ENCODE results near the gene PRIM2. TPM values are rescaled to one million over a fixed set of nuclear protein-coding genes. Genes with fewer than 3 reads are reported as not detected.
"Not testable (repeated sequence)": the region's sequence is repeated elsewhere in the genome, so short reads cannot be mapped to it uniquely, and the experiment has no call there.

The PRIM2 gene
- total RNA-seq, 3 donors from 2014 or later (not counting 1 experiment from before 2014, with no cell fraction given): 16.0 to 27.5 (median 18.3) TPM

DNA sequence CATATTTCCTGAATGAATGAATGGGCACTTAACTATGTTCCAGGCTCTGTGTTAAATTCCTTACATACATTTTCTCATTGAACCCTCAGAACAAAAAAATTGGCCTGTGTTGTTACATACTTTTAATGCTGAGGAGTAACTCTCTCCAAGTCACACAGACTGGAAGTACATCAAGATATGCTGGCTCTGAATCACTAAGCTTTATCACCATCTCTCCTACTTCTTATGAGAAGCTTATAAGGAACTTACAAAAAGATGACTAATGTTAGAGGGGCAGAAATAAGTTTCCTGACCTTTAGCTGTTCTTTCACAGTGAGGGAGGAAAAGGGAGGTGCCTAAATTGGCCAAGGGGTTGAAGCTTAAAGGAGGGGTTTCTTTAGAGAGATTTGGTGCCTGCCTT lies 350.7 kb downstream of the PRIM2 start:
- H3K27ac ChIP-seq (ENCODE audit: low read length); H3K4me1 Mint-ChIP-seq; H3K9me3 Mint-ChIP-seq; H3K27me3 Mint-ChIP-seq (ENCODE audit: low read depth in 2 of 2); H3K27ac Mint-ChIP-seq; intact Hi-C loops (cut with micrococcal nuclease); DNase-seq; H3K4me3 Mint-ChIP-seq; H3K4me3 ChIP-seq (ENCODE audit: low read length); H3K4me1 ChIP-seq (ENCODE audit: control insufficient read depth, insufficient read depth, low read length); H3K36me3 ChIP-seq (ENCODE audit: control insufficient read depth, insufficient read depth, low read length); H3K27me3 ChIP-seq (ENCODE audit: control insufficient read depth, insufficient read depth, low read length); H3K36me3 Mint-ChIP-seq; ATAC-seq; H3K9me3 ChIP-seq (ENCODE audit: control insufficient read depth, insufficient read depth, low read length): not testable (repeated sequence)

DNA sequence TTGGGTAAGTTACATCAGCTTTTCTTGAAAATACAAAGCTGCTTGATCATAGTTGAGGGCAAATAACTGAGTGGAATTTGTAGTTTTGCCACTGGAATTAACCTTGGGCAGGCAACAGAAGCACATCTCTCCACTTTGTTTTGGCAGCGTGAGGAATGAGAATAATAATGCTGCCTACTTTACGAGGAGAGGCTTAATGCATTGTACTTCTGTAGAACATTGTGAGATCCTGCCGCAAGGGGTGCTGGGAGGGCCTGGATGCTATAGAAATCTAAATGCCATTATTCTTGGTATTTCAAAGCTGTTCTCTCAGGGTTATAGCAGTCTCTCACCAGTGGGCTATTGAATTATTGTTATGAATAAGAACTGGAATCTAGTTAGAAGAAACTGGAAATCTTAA lies 353.8 kb downstream of the PRIM2 start:
- H3K36me3 Mint-ChIP-seq; H3K4me1 ChIP-seq (ENCODE audit: control insufficient read depth, insufficient read depth, low read length); H3K9me3 Mint-ChIP-seq; H3K9me3 ChIP-seq (ENCODE audit: control insufficient read depth, insufficient read depth, low read length); H3K27me3 Mint-ChIP-seq (ENCODE audit: low read depth in 2 of 2); H3K4me3 Mint-ChIP-seq; H3K4me3 ChIP-seq (ENCODE audit: low read length); H3K36me3 ChIP-seq (ENCODE audit: control insufficient read depth, insufficient read depth, low read length); H3K27ac ChIP-seq (ENCODE audit: low read length); ATAC-seq; DNase-seq; H3K27ac Mint-ChIP-seq; H3K4me1 Mint-ChIP-seq; H3K27me3 ChIP-seq (ENCODE audit: control insufficient read depth, insufficient read depth, low read length); intact Hi-C loops (cut with micrococcal nuclease): not testable (repeated sequence)
- WGBS (ENCODE audit: insufficient coverage): 85% methylated on average over 3 of the region's 3 CpGs

DNA sequence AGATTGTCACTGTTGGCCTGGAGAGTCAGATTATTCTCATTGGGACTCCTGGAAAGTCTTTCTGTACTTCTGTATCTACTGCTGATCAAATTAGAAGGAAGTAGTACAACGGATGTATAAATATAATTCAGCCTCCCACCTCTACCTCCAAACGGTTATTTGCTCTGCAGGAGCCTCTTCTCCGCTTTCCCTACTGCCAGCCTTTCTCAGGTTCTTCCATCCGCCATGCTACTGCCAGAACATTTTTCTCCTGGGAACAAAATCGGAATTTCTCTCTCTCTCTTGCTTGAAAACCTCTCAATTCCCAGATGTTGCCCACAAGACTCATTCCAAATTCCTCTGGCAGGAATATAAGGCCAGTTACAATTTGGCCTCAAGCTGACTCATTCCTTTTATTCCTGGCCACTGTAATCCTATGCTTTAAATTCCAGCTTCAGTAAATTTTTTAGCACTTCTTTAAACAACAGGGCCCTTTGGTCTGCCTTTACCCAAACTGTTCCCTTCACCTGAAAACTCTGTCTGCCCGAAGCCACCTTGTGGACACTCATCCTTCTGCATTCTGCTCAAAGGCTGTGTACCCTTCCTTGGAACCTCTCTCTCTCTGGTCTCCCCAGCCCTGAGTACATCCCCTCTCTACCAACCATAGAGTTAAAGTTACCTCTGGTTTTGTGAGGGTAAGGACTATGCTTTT lies 354.7 kb downstream of the PRIM2 start:
- 85% methylated on average over 5 of the region's 6 CpGs for WGBS (ENCODE audit: insufficient coverage)
- H3K9me3 Mint-ChIP-seq: not testable (repeated sequence)

DNA sequence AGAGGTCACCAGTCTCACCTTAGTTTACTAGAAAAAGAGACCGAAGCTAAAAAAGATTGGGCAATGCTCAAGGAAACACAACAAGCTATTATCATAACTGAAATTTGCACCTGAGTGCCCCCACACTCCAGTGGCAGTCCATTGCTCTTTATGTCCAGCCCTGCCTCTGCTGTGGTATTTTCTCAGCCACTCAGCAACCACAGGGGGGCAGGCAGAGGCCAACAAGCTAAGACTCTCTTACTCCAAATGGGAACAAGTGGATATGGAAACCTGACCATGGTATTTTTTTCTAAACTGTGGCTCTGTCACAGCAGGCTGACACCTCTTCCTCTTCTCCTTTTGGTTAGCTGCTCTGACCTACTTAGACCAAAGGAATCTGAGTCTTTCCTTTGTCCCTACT lies 355.9 kb downstream of the PRIM2 start:
- H3K4me1 Mint-ChIP-seq; H3K27ac ChIP-seq (ENCODE audit: low read length); H3K36me3 ChIP-seq (ENCODE audit: control insufficient read depth, insufficient read depth, low read length); intact Hi-C loops (cut with micrococcal nuclease); H3K4me1 ChIP-seq (ENCODE audit: control insufficient read depth, insufficient read depth, low read length); H3K4me3 Mint-ChIP-seq; DNase-seq; H3K27me3 Mint-ChIP-seq (ENCODE audit: low read depth in 2 of 2); ATAC-seq; H3K27ac Mint-ChIP-seq; H3K4me3 ChIP-seq (ENCODE audit: low read length); H3K36me3 Mint-ChIP-seq; H3K27me3 ChIP-seq (ENCODE audit: control insufficient read depth, insufficient read depth, low read length); H3K9me3 ChIP-seq (ENCODE audit: control insufficient read depth, insufficient read depth, low read length); H3K9me3 Mint-ChIP-seq: not testable (repeated sequence)
- 80% methylated on average over 1 of the region's 1 CpG for WGBS (ENCODE audit: insufficient coverage)

More for the DNA sequence above, 354.7 kb downstream of the PRIM2 start:
- H3K27ac ChIP-seq (ENCODE audit: low read length); H3K27me3 ChIP-seq (ENCODE audit: control insufficient read depth, insufficient read depth, low read length); H3K4me3 ChIP-seq (ENCODE audit: low read length); H3K36me3 ChIP-seq (ENCODE audit: control insufficient read depth, insufficient read depth, low read length); H3K27me3 Mint-ChIP-seq (ENCODE audit: low read depth in 2 of 2); intact Hi-C loops (cut with micrococcal nuclease); H3K4me1 ChIP-seq (ENCODE audit: control insufficient read depth, insufficient read depth, low read length); ATAC-seq; H3K36me3 Mint-ChIP-seq; DNase-seq; H3K4me1 Mint-ChIP-seq; H3K27ac Mint-ChIP-seq; H3K9me3 ChIP-seq (ENCODE audit: control insufficient read depth, insufficient read depth, low read length); H3K4me3 Mint-ChIP-seq: not testable (repeated sequence)

DNA sequence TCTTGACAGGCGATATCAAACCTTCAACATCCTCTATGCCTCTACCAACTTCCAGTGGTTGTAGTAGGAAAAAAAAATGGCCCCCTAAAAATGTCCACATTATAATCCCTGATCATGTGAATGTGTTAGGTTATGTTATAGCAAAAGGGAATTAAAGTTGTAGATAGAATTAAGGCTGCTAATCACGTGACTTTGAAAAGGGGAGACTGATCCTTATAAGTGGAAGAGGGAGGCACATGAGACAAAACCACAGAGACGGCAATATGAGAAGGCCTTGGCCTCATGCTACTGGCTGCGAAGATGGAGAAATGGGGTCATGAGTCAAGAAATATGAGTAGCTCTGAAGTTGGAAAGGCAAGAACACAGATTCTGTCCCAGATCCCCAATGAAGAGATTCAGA lies 358.0 kb downstream of the PRIM2 start:
- H3K9me3 ChIP-seq (ENCODE audit: control insufficient read depth, insufficient read depth, low read length); H3K4me3 Mint-ChIP-seq; DNase-seq; H3K9me3 Mint-ChIP-seq; H3K4me3 ChIP-seq (ENCODE audit: low read length); H3K4me1 Mint-ChIP-seq; H3K36me3 Mint-ChIP-seq; ATAC-seq; H3K27ac Mint-ChIP-seq; H3K27ac ChIP-seq (ENCODE audit: low read length); intact Hi-C loops (cut with micrococcal nuclease); H3K36me3 ChIP-seq (ENCODE audit: control insufficient read depth, insufficient read depth, low read length); H3K27me3 ChIP-seq (ENCODE audit: control insufficient read depth, insufficient read depth, low read length); H3K27me3 Mint-ChIP-seq (ENCODE audit: low read depth in 2 of 2); H3K4me1 ChIP-seq (ENCODE audit: control insufficient read depth, insufficient read depth, low read length): not testable (repeated sequence)
- 86% methylated on average over 3 of the region's 4 CpGs for WGBS (ENCODE audit: insufficient coverage)

DNA sequence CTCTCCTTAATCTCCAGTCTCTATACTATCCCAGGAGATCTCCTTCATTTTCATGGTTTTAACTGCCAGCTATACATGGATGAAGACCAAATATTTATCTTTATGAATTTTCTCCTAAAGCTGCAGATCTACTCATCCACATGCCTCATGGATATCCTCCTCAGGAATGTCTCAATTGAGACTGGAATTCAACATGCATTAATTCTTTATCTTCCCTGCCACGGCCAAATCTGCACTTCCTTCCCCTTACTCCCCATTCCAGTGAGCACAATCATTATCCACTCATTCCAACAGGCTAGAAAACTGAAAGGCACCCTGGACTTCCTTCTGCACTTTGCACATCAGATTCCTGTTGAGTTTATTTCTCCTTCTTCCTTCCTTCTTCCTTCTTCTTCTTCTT lies 379.0 kb downstream of the PRIM2 start:
- H3K4me3 ChIP-seq (ENCODE audit: low read length); H3K4me3 Mint-ChIP-seq; H3K36me3 ChIP-seq (ENCODE audit: control insufficient read depth, insufficient read depth, low read length); ATAC-seq; H3K9me3 ChIP-seq (ENCODE audit: control insufficient read depth, insufficient read depth, low read length); H3K27ac Mint-ChIP-seq; DNase-seq; H3K4me1 ChIP-seq (ENCODE audit: control insufficient read depth, insufficient read depth, low read length); H3K27ac ChIP-seq (ENCODE audit: low read length); H3K36me3 Mint-ChIP-seq; intact Hi-C loops (cut with micrococcal nuclease); H3K27me3 ChIP-seq (ENCODE audit: control insufficient read depth, insufficient read depth, low read length); H3K4me1 Mint-ChIP-seq; H3K27me3 Mint-ChIP-seq (ENCODE audit: low read depth in 2 of 2): not testable (repeated sequence)
- peaks cover 6 to 10% of the 10 kb centered on the region in 2 donors for H3K9me3 Mint-ChIP-seq
- WGBS (ENCODE audit: insufficient coverage): no CpG with 5 or more reads among the region's 1 CpG

Other genes starting within 250 kb of the PRIM2 start
- gene ZNF451, start 227.4 kb upstream of the PRIM2 start, total RNA-seq: 100 to 1,000 TPM; 121 to 131 (median 122) TPM
- 1 to 10 TPM; 2.8 to 3.6 (median 3.2) TPM for gene BAG2, start 145.3 kb upstream of the PRIM2 start, total RNA-seq
- 1 to 10 TPM in 1 of 3 donors, under 1 TPM in 2; 0.31 to 1.3 (median 0.77) TPM for gene RAB23, start 95.3 kb upstream of the PRIM2 start, total RNA-seq